Duodenal mucosa (tissue), 2 donors: ENCODE data around the gene ADAMTS3.

Experiments
- H3K27ac ChIP-seq: one replicate; pipeline ENCODE4 v1.7.0; 2013; ENCODE audit warnings: low read depth, low read length
- H3K27me3 ChIP-seq, 2 donors: one replicate each; pipeline ENCODE4 v1.7.0; 2013; ENCODE audit warnings: low read length in 2 of 2, control low read depth in 1 of 2; ENCODE audit not compliant: insufficient read depth in 2 of 2, control insufficient read depth in 1 of 2
- H3K36me3 ChIP-seq, 2 donors: one replicate each; pipeline ENCODE4 v1.7.0; 2013; ENCODE audit warnings: low read length in 2 of 2, control low read depth in 1 of 2; ENCODE audit not compliant: insufficient read depth in 2 of 2, control insufficient read depth in 1 of 2
- H3K4me1 ChIP-seq, 2 donors: one replicate each; pipeline ENCODE4 v1.7.0; 2013; ENCODE audit warnings: low read length in 2 of 2, control low read depth in 1 of 2; ENCODE audit not compliant: insufficient read depth in 2 of 2, control insufficient read depth in 1 of 2
- H3K4me3 ChIP-seq, 2 donors: one replicate each; pipeline ENCODE4 v1.7.0; 2013; ENCODE audit warnings: low read length in 2 of 2, low read depth in 1 of 2
- H3K9ac ChIP-seq, 2 donors: one replicate each; pipeline ENCODE4 v1.7.0; 2013; ENCODE audit warnings: low read length in 2 of 2, low read depth in 1 of 2
- H3K9me3 ChIP-seq, 2 donors: one replicate each; pipeline ENCODE4 v1.7.0; 2013; ENCODE audit warnings: low read length in 2 of 2, control low read depth in 1 of 2; ENCODE audit not compliant: control insufficient read depth in 1 of 2

Gene ADAMTS3

GRCh38 chr4:72446353-72447055, 122.5 kb downstream of the ADAMTS3 start:
- Histone ChIP-seq H3K4me1 (no peaks in the 10 kb centered on the region), H3K27ac (no peak overlapping the region), H3K9ac (no peak overlapping the region), H3K36me3 (no peaks in the 10 kb centered on the region), H3K4me3 (no peak overlapping the region), H3K9me3 (no peaks in the 10 kb centered on the region), H3K27me3 (no peaks in the 10 kb centered on the region)

- H3K9me3 ChIP-seq = no peaks in the 10 kb centered on the region
- no peaks in the 10 kb centered on the region for H3K27me3 ChIP-seq
- no peak overlapping the region for H3K4me3 ChIP-seq
- no peak overlapping the region for H3K27ac ChIP-seq
- H3K4me1 ChIP-seq = no peaks in the 10 kb centered on the region
- no peak overlapping the region for H3K9ac ChIP-seq
- H3K36me3 ChIP-seq = no peaks in the 10 kb centered on the region
Observed at GRCh38 chr4:72444092-72444491, 124.9 kb downstream of the ADAMTS3 start.

- H3K9ac ChIP-seq = no peak overlapping the region
Observed at GRCh38 chr4:72442715-72443114, 126.3 kb downstream of the ADAMTS3 start.

GRCh38 chr4:72442147-72442546, 126.9 kb downstream of the ADAMTS3 start:
- Histone ChIP-seq H3K4me3 (no peak overlapping the region), H3K36me3 (no peaks in the 10 kb centered on the region), H3K4me1 (no peaks in the 10 kb centered on the region), H3K27ac (no peak overlapping the region), H3K9ac (no peak overlapping the region), H3K27me3 (no peaks in the 10 kb centered on the region), H3K9me3 (no peaks in the 10 kb centered on the region)

More at GRCh38 chr4:72442715-72443114, 126.3 kb downstream of the ADAMTS3 start:
- no peak overlapping the region for H3K27ac ChIP-seq
- H3K27me3 ChIP-seq = no peaks in the 10 kb centered on the region
- no peaks in the 10 kb centered on the region for H3K4me1 ChIP-seq
- no peak overlapping the region for H3K4me3 ChIP-seq
- H3K36me3 ChIP-seq = no peaks in the 10 kb centered on the region
- no peaks in the 10 kb centered on the region for H3K9me3 ChIP-seq

- H3K9ac ChIP-seq = no peak overlapping the region
- no peaks in the 10 kb centered on the region for H3K9me3 ChIP-seq
- no peaks in the 10 kb centered on the region for H3K36me3 ChIP-seq
- no peaks in the 10 kb centered on the region for H3K4me1 ChIP-seq
- no peak overlapping the region for H3K4me3 ChIP-seq
- H3K27me3 ChIP-seq = no peaks in the 10 kb centered on the region
- H3K27ac ChIP-seq = no peak overlapping the region
Observed at GRCh38 chr4:72440386-72440785, 128.6 kb downstream of the ADAMTS3 start.

- H3K36me3 ChIP-seq = no peaks in the 10 kb centered on the region
- no peaks in the 10 kb centered on the region for H3K4me1 ChIP-seq
- H3K9ac ChIP-seq = no peak overlapping the region
- no peaks in the 10 kb centered on the region for H3K27me3 ChIP-seq
- H3K27ac ChIP-seq = no peak overlapping the region
- H3K9me3 ChIP-seq = no peaks in the 10 kb centered on the region
- H3K4me3 ChIP-seq = no peak overlapping the region
Observed at GRCh38 chr4:72432975-72433374, 136.0 kb downstream of the ADAMTS3 start.

- Histone ChIP-seq H3K4me1 (no peaks in the 10 kb centered on the region), H3K9me3 (no peaks in the 10 kb centered on the region), H3K27ac (no peak overlapping the region), H3K27me3 (no peaks in the 10 kb centered on the region), H3K4me3 (no peak overlapping the region), H3K9ac (no peak overlapping the region), H3K36me3 (no peaks in the 10 kb centered on the region)
Observed at GRCh38 chr4:72432282-72432681, 136.7 kb downstream of the ADAMTS3 start.

GRCh38 chr4:72430988-72431387, 138.0 kb downstream of the ADAMTS3 start:
- Histone ChIP-seq H3K9me3 (no peaks in the 10 kb centered on the region), H3K27ac (no peak overlapping the region), H3K27me3 (no peaks in the 10 kb centered on the region), H3K9ac (no peak overlapping the region), H3K36me3 (no peaks in the 10 kb centered on the region), H3K4me1 (no peaks in the 10 kb centered on the region), H3K4me3 (no peak overlapping the region)

GRCh38 chr4:72430050-72430449, 139.0 kb downstream of the ADAMTS3 start:
- Histone ChIP-seq H3K36me3 (no peaks in the 10 kb centered on the region), H3K27me3 (no peaks in the 10 kb centered on the region), H3K9ac (no peak overlapping the region), H3K9me3 (no peaks in the 10 kb centered on the region), H3K27ac (no peak overlapping the region), H3K4me1 (no peaks in the 10 kb centered on the region), H3K4me3 (no peak overlapping the region)

- Histone ChIP-seq H3K9me3 (no peaks in the 10 kb centered on the region), H3K9ac (no peak overlapping the region), H3K4me1 (no peaks in the 10 kb centered on the region), H3K36me3 (no peaks in the 10 kb centered on the region), H3K4me3 (no peak overlapping the region), H3K27me3 (no peaks in the 10 kb centered on the region), H3K27ac (no peak overlapping the region)
Observed at GRCh38 chr4:72429397-72429889, 139.6 kb downstream of the ADAMTS3 start.
